Hepatocyte (in vitro differentiated cells): ENCODE data around the gene TTC27. TPM values are rescaled to one million over a fixed set of nuclear protein-coding genes. Genes with fewer than 3 reads are reported as not detected.

ENCODE experiments used
- DNase-seq: peaks from one replicate; pipeline ENCODE4 v3.0.0-alpha.2; 2016; ENCODE audit warnings: low spot score
- H2AFZ ChIP-seq: fragments of 200-600 bp; sonication (generic); 2 replicates; pipeline ENCODE4 v1.6.0; 2016; ENCODE audit warnings: antibody characterized with exemption, mild to moderate bottlenecking
- H3K27ac ChIP-seq: fragments of 200-600 bp; sonication (generic); 2 replicates; pipeline ENCODE4 v1.5.1; 2016; ENCODE audit warnings: mild to moderate bottlenecking
- H3K27me3 ChIP-seq: fragments of 200-600 bp; sonication (generic); 2 replicates; pipeline ENCODE4 v1.6.1; 2016
- H3K36me3 ChIP-seq: fragments of 200-600 bp; sonication (generic); replicated peaks from 2 replicates; pipeline ENCODE4 v1.5.1; 2016; ENCODE audit warnings: low read depth; ENCODE audit not compliant: insufficient read depth
- H3K4me1 ChIP-seq: fragments of 200-600 bp; sonication (generic); 2 replicates; pipeline ENCODE4 v1.5.1; 2016; ENCODE audit warnings: mild to moderate bottlenecking, moderate library complexity; ENCODE audit not compliant: insufficient read depth
- H3K4me2 ChIP-seq: fragments of 200-600 bp; sonication (generic); 2 replicates; pipeline ENCODE4 v1.6.0; 2016
- H3K4me3 ChIP-seq: fragments of 200-600 bp; sonication (generic); 2 replicates; pipeline ENCODE4 v1.5.1; 2016; ENCODE audit warnings: mild to moderate bottlenecking
- H3K79me2 ChIP-seq: fragments of 200-600 bp; sonication (generic); 2 replicates; pipeline ENCODE4 v1.6.0; 2017; ENCODE audit warnings: mild to moderate bottlenecking
- H3K9me2 ChIP-seq: fragments of 200-600 bp; sonication (generic); replicated peaks from 2 replicates; pipeline ENCODE4 v1.6.0; 2017; ENCODE audit warnings: mild to moderate bottlenecking; ENCODE audit not compliant: insufficient read depth
- H3K9me3 ChIP-seq: fragments of 200-600 bp; sonication (generic); 2 replicates; pipeline ENCODE4 v1.5.1; 2016; ENCODE audit warnings: low read depth, mild to moderate bottlenecking
- H4K20me1 ChIP-seq: fragments of 200-600 bp; sonication (generic); 2 replicates; pipeline ENCODE4 v1.6.0; 2016; ENCODE audit warnings: mild to moderate bottlenecking; ENCODE audit not compliant: insufficient read depth, poor library complexity, severe bottlenecking
- CTCF ChIP-seq: fragments of 200-600 bp; sonication (generic); IDR thresholded peaks from 2 replicates; pipeline ENCODE4 v1.5.1; 2016; ENCODE audit warnings: antibody characterized with exemption, mild to moderate bottlenecking; ENCODE audit not compliant: poor library complexity
- EZH2 ChIP-seq: fragments of 200-600 bp; sonication (generic); IDR thresholded peaks from 2 replicates; pipeline ENCODE4 v1.6.1; 2016; ENCODE audit warnings: antibody characterized with exemption, mild to moderate bottlenecking, borderline replicate concordance
- EZH2phosphoT487 ChIP-seq: fragments of 200-600 bp; sonication (generic); IDR thresholded peaks from one replicate; pipeline ENCODE4 v1.6.1; 2018; ENCODE audit warnings: antibody characterized with exemption, mild to moderate bottlenecking, low read depth, moderate library complexity; ENCODE audit not compliant: unreplicated experiment, severe bottlenecking
- WGBS: methylation state at CpG from one replicate; pipeline ENCODE4 v1.1.6; 2016; ENCODE audit warnings: low lambda C conversion rate; ENCODE audit errors: missing lambda C conversion rate; 5-methylcytosine and 5-hydroxymethylcytosine counted together
- polyA plus RNA-seq: library from polyadenylated mRNA; unstranded; fragments of >200 nt; fragmentation: Nextera tagmentation; extraction: Ambion mirVana; gene quantifications from 2 replicates; pipeline ENCODE4 v1.2.1, GENCODE V29; 2016
- total RNA-seq: library from RNA; depleted of rRNA; stranded (reverse); fragments of >200 nt; gene quantifications from 2 replicates; pipeline ENCODE4 v1.2.3, GENCODE V29; 2014

The TTC27 gene
- total and polyA plus RNA-seq, 2 experiments from 2014 or later = 10.7 to 12.7 TPM

GRCh38 chr2:32825291-32825712 is 197.5 kb downstream of the TTC27 start:
- no peak overlapping the region for H2AFZ ChIP-seq
- H3K9me3 ChIP-seq = no peaks in the 10 kb centered on the region
- TF ChIP-seq EZH2 (no peak), EZH2phosphoT487 (no peak), CTCF (no peak)
- H3K27ac ChIP-seq = no peak overlapping the region
- H3K4me3 ChIP-seq = no peak overlapping the region
- 50% methylated on average over 6 of the region's 6 CpGs for WGBS
- peak overlapping the region; percentile 4 for H3K4me2 ChIP-seq
- peaks cover 24% of the 10 kb centered on the region for H3K4me1 ChIP-seq
- no peaks in the 10 kb centered on the region for H3K9me2 ChIP-seq
- DNase-seq = peak; percentile 46
- H3K79me2 ChIP-seq = no peaks in the 10 kb centered on the region
- no peaks in the 10 kb centered on the region for H3K27me3 ChIP-seq
- H3K36me3 ChIP-seq = no peaks in the 10 kb centered on the region
- no peaks in the 10 kb centered on the region for H4K20me1 ChIP-seq

- Histone ChIP-seq H2AFZ (no peak overlapping the region), H3K79me2 (no peaks in the 10 kb centered on the region), H3K27me3 (no peaks in the 10 kb centered on the region), H3K9me3 (no peaks in the 10 kb centered on the region), H3K4me2 (no peak overlapping the region), H3K9me2 (no peaks in the 10 kb centered on the region), H3K4me1 (peaks cover 10% of the 10 kb centered on the region), H3K36me3 (no peaks in the 10 kb centered on the region), H3K4me3 (no peak overlapping the region), H4K20me1 (no peaks in the 10 kb centered on the region), H3K27ac (no peak overlapping the region)
- WGBS = 96% methylated on average over 1 of the region's 1 CpG
- no peak for DNase-seq
- TF ChIP-seq EZH2phosphoT487 = no peak
- no peak for TF ChIP-seq EZH2
- TF ChIP-seq CTCF = no peak
Observed at GRCh38 chr2:32830196-32830595, 202.3 kb downstream of the TTC27 start.

GRCh38 chr2:32832821-32833220 is 205.0 kb downstream of the TTC27 start:
- Histone ChIP-seq H3K9me2 (no peaks in the 10 kb centered on the region), H3K4me1 (peaks cover 4% of the 10 kb centered on the region), H3K9me3 (no peaks in the 10 kb centered on the region), H3K79me2 (no peaks in the 10 kb centered on the region), H4K20me1 (no peaks in the 10 kb centered on the region), H3K4me3 (no peak overlapping the region), H3K27me3 (no peaks in the 10 kb centered on the region), H3K4me2 (no peak overlapping the region), H2AFZ (no peak overlapping the region), H3K27ac (no peak overlapping the region), H3K36me3 (no peaks in the 10 kb centered on the region)
- no peak for DNase-seq
- TF ChIP-seq EZH2 (no peak), CTCF (no peak), EZH2phosphoT487 (no peak)
- WGBS = 38% methylated on average over 2 of the region's 2 CpGs

- Histone ChIP-seq H4K20me1 (no peaks in the 10 kb centered on the region), H3K4me1 (peaks cover 4% of the 10 kb centered on the region)
- TF ChIP-seq EZH2phosphoT487 = no peak
- no peak for TF ChIP-seq CTCF
- TF ChIP-seq EZH2 = no peak
Observed at GRCh38 chr2:32833709-32834108, 205.9 kb downstream of the TTC27 start.

More at GRCh38 chr2:32833709-32834108, 205.9 kb downstream of the TTC27 start:
- Histone ChIP-seq H3K9me2 (no peaks in the 10 kb centered on the region), H3K79me2 (no peaks in the 10 kb centered on the region), H3K27ac (no peak overlapping the region), H3K27me3 (no peaks in the 10 kb centered on the region), H3K36me3 (no peaks in the 10 kb centered on the region), H3K9me3 (no peaks in the 10 kb centered on the region), H3K4me2 (no peak overlapping the region), H2AFZ (no peak overlapping the region), H3K4me3 (no peak overlapping the region)
- DNase-seq = no peak
- 87% methylated on average over 2 of the region's 2 CpGs for WGBS
